Fibroblast of skin of left biceps (primary cell): ENCODE measurements around the gene SNRPD1.
"Not testable (repeated sequence)": the region's sequence is repeated elsewhere in the genome, so short reads cannot be mapped to it uniquely, and the experiment has no call there.

Experiments
- DNase-seq, 2 experiments: peaks; one replicate each; pipeline ENCODE4 v3.0.0-alpha.2; 2013; ENCODE audit warnings: low read depth in 2 of 2

SNRPD1 gene

GRCh38 chr18:21612125-21613039 is at the start of gene SNRPD1:
TSS of gene SNRPD1 (plus strand) at chr18:21612314. CDS start at chr18:21612430, 116 bp downstream.
- peak; percentile 70 to 71 for DNase-seq

GRCh38 chr18:21571772-21572171 is 40.3 kb upstream of the SNRPD1 start:
- DNase-seq: no peak

GRCh38 chr18:21575656-21576055 is 36.5 kb upstream of the SNRPD1 start:
- no peak for DNase-seq

- no peak for DNase-seq
Measured at GRCh38 chr18:21584391-21584790, 27.7 kb upstream of the SNRPD1 start.

GRCh38 chr18:21592361-21592760 is 19.8 kb upstream of the SNRPD1 start:
- DNase-seq: not testable (repeated sequence)

- DNase-seq: no peak
Measured at GRCh38 chr18:21593540-21594257, 18.4 kb upstream of the SNRPD1 start.

- DNase-seq: no peak
Measured at GRCh38 chr18:21597620-21598019, 14.5 kb upstream of the SNRPD1 start.

GRCh38 chr18:21598726-21599584 is 13.2 kb upstream of the SNRPD1 start:
- no peak for DNase-seq

- DNase-seq: no peak
Measured at GRCh38 chr18:21599585-21600525, 12.3 kb upstream of the SNRPD1 start.

- DNase-seq: peak; percentile 96
Measured at GRCh38 chr18:21600526-21601410, 11.3 kb upstream of the SNRPD1 start, which contains the start of gene ESCO1. TSS of gene ESCO1 (minus strand) at chr18:21600704. CDS start at chr18:21574843, 25,861 bp downstream.

- DNase-seq: no peak
Measured at GRCh38 chr18:21602299-21602587, 9.9 kb upstream of the SNRPD1 start.

GRCh38 chr18:21604671-21605070 is 7.4 kb upstream of the SNRPD1 start:
- DNase-seq: no peak

- no peak for DNase-seq
Measured at GRCh38 chr18:21605213-21605612, 6.9 kb upstream of the SNRPD1 start.

GRCh38 chr18:21611401-21612124 is 551 bp upstream of the SNRPD1 start:
- DNase-seq: not testable (repeated sequence)

- not testable (repeated sequence) for DNase-seq
Measured at GRCh38 chr18:21621640-21622039, 9.5 kb downstream of the SNRPD1 start.

- DNase-seq: no peak
Measured at GRCh38 chr18:21629089-21629832, 17.1 kb downstream of the SNRPD1 start.

GRCh38 chr18:21632393-21632792 is 20.3 kb downstream of the SNRPD1 start:
- DNase-seq: no peak

GRCh38 chr18:21634588-21635199 is 22.6 kb downstream of the SNRPD1 start:
- DNase-seq: no peak
